ENCODE results near the gene COL28A1.
A peak's percentile ranks its signal among the peaks of the same experiment; 100 is the strongest.

COL28A1 gene

GRCh38 chr7:7323921-7324320 is 211.8 kb downstream of the COL28A1 start:
- Histone ChIP-seq H3K4me3 (ENCODE audit: low read length) (no peak overlapping the region), H3K4me1 (ENCODE audit: control insufficient read depth, insufficient read depth, low read length) (peaks cover 11% of the 10 kb centered on the region), H3K4me2 (ENCODE audit: low read length) (no peak overlapping the region), H3K36me3 (ENCODE audit: insufficient read depth, low read length) (no peaks in the 10 kb centered on the region), H3K27me3 (ENCODE audit: control insufficient read depth, insufficient read depth, low read length) (no peaks in the 10 kb centered on the region), H3K9me3 (replicated peaks; ENCODE audit: low read length) (no peaks in the 10 kb centered on the region), H3K9ac (ENCODE audit: low read depth, low read length) (no peak overlapping the region)

- H3K27me3 ChIP-seq (ENCODE audit: control insufficient read depth, insufficient read depth, low read length) = no peaks in the 10 kb centered on the region
- H3K9ac ChIP-seq (ENCODE audit: low read depth, low read length) = no peak overlapping the region
- H3K4me2 ChIP-seq (ENCODE audit: low read length) = no peak overlapping the region
- H3K36me3 ChIP-seq (ENCODE audit: insufficient read depth, low read length) = no peaks in the 10 kb centered on the region
- H3K9me3 ChIP-seq (replicated peaks; ENCODE audit: low read length) = no peaks in the 10 kb centered on the region
- H3K4me3 ChIP-seq (ENCODE audit: low read length) = no peak overlapping the region
- H3K4me1 ChIP-seq (ENCODE audit: control insufficient read depth, insufficient read depth, low read length) = peaks cover 11% of the 10 kb centered on the region
Measured at GRCh38 chr7:7323352-7323751, 212.3 kb downstream of the COL28A1 start.

- no peak overlapping the region for H3K9ac ChIP-seq (ENCODE audit: low read depth, low read length)
- peaks cover 11% of the 10 kb centered on the region for H3K4me1 ChIP-seq (ENCODE audit: control insufficient read depth, insufficient read depth, low read length)
- H3K36me3 ChIP-seq (ENCODE audit: insufficient read depth, low read length) = no peaks in the 10 kb centered on the region
- no peak overlapping the region for H3K4me3 ChIP-seq (ENCODE audit: low read length)
- H3K27me3 ChIP-seq (ENCODE audit: control insufficient read depth, insufficient read depth, low read length) = no peaks in the 10 kb centered on the region
- H3K4me2 ChIP-seq (ENCODE audit: low read length) = peak overlapping the region; percentile 50
- H3K9me3 ChIP-seq (replicated peaks; ENCODE audit: low read length) = no peaks in the 10 kb centered on the region
Measured at GRCh38 chr7:7321681-7322080, 214.0 kb downstream of the COL28A1 start.

GRCh38 chr7:7318601-7319000 is 217.1 kb downstream of the COL28A1 start:
- Histone ChIP-seq H3K9ac (ENCODE audit: low read depth, low read length) (no peak overlapping the region), H3K4me2 (ENCODE audit: low read length) (no peak overlapping the region), H3K36me3 (ENCODE audit: insufficient read depth, low read length) (no peaks in the 10 kb centered on the region), H3K9me3 (replicated peaks; ENCODE audit: low read length) (no peaks in the 10 kb centered on the region), H3K27me3 (ENCODE audit: control insufficient read depth, insufficient read depth, low read length) (peaks cover 5% of the 10 kb centered on the region), H3K4me1 (ENCODE audit: control insufficient read depth, insufficient read depth, low read length) (peaks cover 11% of the 10 kb centered on the region), H3K4me3 (ENCODE audit: low read length) (no peak overlapping the region)

- H3K36me3 ChIP-seq (ENCODE audit: insufficient read depth, low read length) = no peaks in the 10 kb centered on the region
- H3K27me3 ChIP-seq (ENCODE audit: control insufficient read depth, insufficient read depth, low read length) = peaks cover 5% of the 10 kb centered on the region
- H3K9me3 ChIP-seq (replicated peaks; ENCODE audit: low read length) = no peaks in the 10 kb centered on the region
- H3K4me2 ChIP-seq (ENCODE audit: low read length) = no peak overlapping the region
- peaks cover 11% of the 10 kb centered on the region for H3K4me1 ChIP-seq (ENCODE audit: control insufficient read depth, insufficient read depth, low read length)
- H3K4me3 ChIP-seq (ENCODE audit: low read length) = no peak overlapping the region
- no peak overlapping the region for H3K9ac ChIP-seq (ENCODE audit: low read depth, low read length)
Measured at GRCh38 chr7:7317850-7318249, 217.8 kb downstream of the COL28A1 start.

- peaks cover 5% of the 10 kb centered on the region for H3K27me3 ChIP-seq (ENCODE audit: control insufficient read depth, insufficient read depth, low read length)
- H3K9ac ChIP-seq (ENCODE audit: low read depth, low read length) = no peak overlapping the region
- no peak overlapping the region for H3K4me2 ChIP-seq (ENCODE audit: low read length)
- H3K9me3 ChIP-seq (replicated peaks; ENCODE audit: low read length) = no peaks in the 10 kb centered on the region
- H3K4me1 ChIP-seq (ENCODE audit: control insufficient read depth, insufficient read depth, low read length) = no peaks in the 10 kb centered on the region
- no peak overlapping the region for H3K4me3 ChIP-seq (ENCODE audit: low read length)
- H3K36me3 ChIP-seq (ENCODE audit: insufficient read depth, low read length) = no peaks in the 10 kb centered on the region
Measured at GRCh38 chr7:7315851-7316250, 219.8 kb downstream of the COL28A1 start.

GRCh38 chr7:7312323-7312722 is 223.3 kb downstream of the COL28A1 start:
- H3K36me3 ChIP-seq (ENCODE audit: insufficient read depth, low read length) = no peaks in the 10 kb centered on the region
- H3K4me2 ChIP-seq (ENCODE audit: low read length) = no peak overlapping the region
- no peak overlapping the region for H3K4me3 ChIP-seq (ENCODE audit: low read length)
- H3K4me1 ChIP-seq (ENCODE audit: control insufficient read depth, insufficient read depth, low read length) = no peaks in the 10 kb centered on the region
- peaks cover 9% of the 10 kb centered on the region for H3K27me3 ChIP-seq (ENCODE audit: control insufficient read depth, insufficient read depth, low read length)
- no peak overlapping the region for H3K9ac ChIP-seq (ENCODE audit: low read depth, low read length)
- no peaks in the 10 kb centered on the region for H3K9me3 ChIP-seq (replicated peaks; ENCODE audit: low read length)

GRCh38 chr7:7311001-7311400 is 224.7 kb downstream of the COL28A1 start:
- no peaks in the 10 kb centered on the region for H3K36me3 ChIP-seq (ENCODE audit: insufficient read depth, low read length)
- no peaks in the 10 kb centered on the region for H3K4me1 ChIP-seq (ENCODE audit: control insufficient read depth, insufficient read depth, low read length)
- no peak overlapping the region for H3K4me2 ChIP-seq (ENCODE audit: low read length)
- H3K4me3 ChIP-seq (ENCODE audit: low read length) = no peak overlapping the region
- no peak overlapping the region for H3K9ac ChIP-seq (ENCODE audit: low read depth, low read length)
- H3K9me3 ChIP-seq (replicated peaks; ENCODE audit: low read length) = no peaks in the 10 kb centered on the region
- H3K27me3 ChIP-seq (ENCODE audit: control insufficient read depth, insufficient read depth, low read length) = peaks cover 9% of the 10 kb centered on the region

- H3K36me3 ChIP-seq (ENCODE audit: insufficient read depth, low read length) = no peaks in the 10 kb centered on the region
- no peaks in the 10 kb centered on the region for H3K9me3 ChIP-seq (replicated peaks; ENCODE audit: low read length)
- no peak overlapping the region for H3K4me3 ChIP-seq (ENCODE audit: low read length)
- H3K9ac ChIP-seq (ENCODE audit: low read depth, low read length) = no peak overlapping the region
- peaks cover 11% of the 10 kb centered on the region for H3K27me3 ChIP-seq (ENCODE audit: control insufficient read depth, insufficient read depth, low read length)
- no peak overlapping the region for H3K4me2 ChIP-seq (ENCODE audit: low read length)
- no peaks in the 10 kb centered on the region for H3K4me1 ChIP-seq (ENCODE audit: control insufficient read depth, insufficient read depth, low read length)
Measured at GRCh38 chr7:7309203-7309602, 226.5 kb downstream of the COL28A1 start.
